ENCODE measurements around the gene SALL2. TPM values are rescaled to one million over a fixed set of nuclear protein-coding genes. Genes with fewer than 3 reads are reported as not detected.

SALL2 gene
- total and polyA plus RNA-seq, 10 of the 15 experiments (the other 5 are each of a cell fraction or from before 2014, with no cell fraction given): 1.6 to 6.2 (median 2.1) TPM

- 81% methylated on average over 2 of the region's 2 CpGs for WGBS (ENCODE audit: insufficient coverage, insufficient replicate concordance, low lambda C conversion rate, missing lambda C conversion rate)
- Histone ChIP-seq H3K79me2 (ENCODE audit: control insufficient read depth, insufficient read depth, low read length) (no peaks in the 10 kb centered on the region), H3K4me2 (ENCODE audit: control insufficient read depth, insufficient read depth) (no peak overlapping the region), H3K9me3 (replicated peaks; ENCODE audit: control insufficient read depth, insufficient read depth, low read length) (no peaks in the 10 kb centered on the region), H3K27me3 (replicated peaks in 1 of 2; ENCODE audit: control insufficient read depth in 2 of 2, insufficient read depth in 2 of 2, low read length in 1 of 2) (no peaks in the 10 kb centered on the region), H3K9ac (ENCODE audit: control insufficient read depth, insufficient read depth, low read length) (no peak overlapping the region), H2AFZ (ENCODE audit: control insufficient read depth, low read depth, low read length) (no peak overlapping the region), H4K20me1 (ENCODE audit: control insufficient read depth, insufficient read depth) (no peaks in the 10 kb centered on the region), H3K4me1 (ENCODE audit: control insufficient read depth, insufficient read depth, low read length) (no peaks in the 10 kb centered on the region), H3K4me3 (no peak overlapping the region), H3K27ac (ENCODE audit: control insufficient read depth, insufficient read depth) (no peak overlapping the region), H3K36me3 (ENCODE audit: control insufficient read depth in 2 of 2, insufficient read depth in 2 of 2, low read length in 1 of 2) (peaks cover 4 to 28% of the 10 kb centered on the region in 2 experiments)
- intact Hi-C loops (cut with micrococcal nuclease; ENCODE audit: unreplicated experiment) (no loop called here), in situ Hi-C loops (cut with MboI) (no loop called here)
- DNase-seq (ENCODE audit: low read depth, low spot score) (no peak), ATAC-seq (no peak), FAIRE-seq (no peak)
- ChIA-PET RAD21 (ENCODE audit: unreplicated experiment) (no interaction called here), SMC1A (ENCODE audit: uncharacterized antibody, unreplicated experiment) (interaction anchor here (0.7 to 2.1 kb wide), 7 partner anchors 16 to 90 kb away, joined by 3 to 6 read pairs (median 4); partner anchors contain the start of gene METTL3), POLR2A (interaction anchor here (1.0 to 1.3 kb wide), 4 partner anchors 14 to 19 kb away, joined by 3 to 4 read pairs (median 4); partner anchors contain the start of genes RAB2B and TOX4), CTCF (interaction anchor here (0.8 to 1.8 kb wide), 5 partner anchors 17 to 427 kb away, joined by 3 to 15 read pairs (median 4); no protein-coding TSS in a partner anchor)
- no TSS peak for BruUV-seq (replicated peaks)
- TF ChIP-seq POU2F2 (IDR thresholded peaks at IDR 0.05; ENCODE audit: borderline replicate concordance, low read depth, low read length): no peak
- no peak for TF ChIP-seq SUPT20H (IDR thresholded peaks at IDR 0.05; ENCODE audit: borderline replicate concordance, control insufficient read depth, low read depth, low read length)
- TF ChIP-seq CHD4 (IDR thresholded peaks at IDR 0.05): no peak
- TF ChIP-seq CBFB (IDR thresholded peaks at IDR 0.05; ENCODE audit: low read depth): no peak
- no peak for TF ChIP-seq SMARCA5 (IDR thresholded peaks at IDR 0.05)
- no peak for TF ChIP-seq FOS (IDR thresholded peaks at IDR 0.05; ENCODE audit: borderline replicate concordance, extremely low read depth, insufficient read length)
- no peak for TF ChIP-seq ZSCAN29 (IDR thresholded peaks at IDR 0.05)
- no peak for TF ChIP-seq EGR1 (IDR thresholded peaks at IDR 0.05; ENCODE audit: borderline replicate concordance in 1 of 2, low read depth in 2 of 2, low read length in 2 of 2)
- no peak for TF ChIP-seq IKZF1 (conservative IDR thresholded peaks at IDR 0.05)
- TF ChIP-seq ATF2 (IDR thresholded peaks at IDR 0.05; ENCODE audit: low read length): no peak
- TF ChIP-seq, protein P1, sequence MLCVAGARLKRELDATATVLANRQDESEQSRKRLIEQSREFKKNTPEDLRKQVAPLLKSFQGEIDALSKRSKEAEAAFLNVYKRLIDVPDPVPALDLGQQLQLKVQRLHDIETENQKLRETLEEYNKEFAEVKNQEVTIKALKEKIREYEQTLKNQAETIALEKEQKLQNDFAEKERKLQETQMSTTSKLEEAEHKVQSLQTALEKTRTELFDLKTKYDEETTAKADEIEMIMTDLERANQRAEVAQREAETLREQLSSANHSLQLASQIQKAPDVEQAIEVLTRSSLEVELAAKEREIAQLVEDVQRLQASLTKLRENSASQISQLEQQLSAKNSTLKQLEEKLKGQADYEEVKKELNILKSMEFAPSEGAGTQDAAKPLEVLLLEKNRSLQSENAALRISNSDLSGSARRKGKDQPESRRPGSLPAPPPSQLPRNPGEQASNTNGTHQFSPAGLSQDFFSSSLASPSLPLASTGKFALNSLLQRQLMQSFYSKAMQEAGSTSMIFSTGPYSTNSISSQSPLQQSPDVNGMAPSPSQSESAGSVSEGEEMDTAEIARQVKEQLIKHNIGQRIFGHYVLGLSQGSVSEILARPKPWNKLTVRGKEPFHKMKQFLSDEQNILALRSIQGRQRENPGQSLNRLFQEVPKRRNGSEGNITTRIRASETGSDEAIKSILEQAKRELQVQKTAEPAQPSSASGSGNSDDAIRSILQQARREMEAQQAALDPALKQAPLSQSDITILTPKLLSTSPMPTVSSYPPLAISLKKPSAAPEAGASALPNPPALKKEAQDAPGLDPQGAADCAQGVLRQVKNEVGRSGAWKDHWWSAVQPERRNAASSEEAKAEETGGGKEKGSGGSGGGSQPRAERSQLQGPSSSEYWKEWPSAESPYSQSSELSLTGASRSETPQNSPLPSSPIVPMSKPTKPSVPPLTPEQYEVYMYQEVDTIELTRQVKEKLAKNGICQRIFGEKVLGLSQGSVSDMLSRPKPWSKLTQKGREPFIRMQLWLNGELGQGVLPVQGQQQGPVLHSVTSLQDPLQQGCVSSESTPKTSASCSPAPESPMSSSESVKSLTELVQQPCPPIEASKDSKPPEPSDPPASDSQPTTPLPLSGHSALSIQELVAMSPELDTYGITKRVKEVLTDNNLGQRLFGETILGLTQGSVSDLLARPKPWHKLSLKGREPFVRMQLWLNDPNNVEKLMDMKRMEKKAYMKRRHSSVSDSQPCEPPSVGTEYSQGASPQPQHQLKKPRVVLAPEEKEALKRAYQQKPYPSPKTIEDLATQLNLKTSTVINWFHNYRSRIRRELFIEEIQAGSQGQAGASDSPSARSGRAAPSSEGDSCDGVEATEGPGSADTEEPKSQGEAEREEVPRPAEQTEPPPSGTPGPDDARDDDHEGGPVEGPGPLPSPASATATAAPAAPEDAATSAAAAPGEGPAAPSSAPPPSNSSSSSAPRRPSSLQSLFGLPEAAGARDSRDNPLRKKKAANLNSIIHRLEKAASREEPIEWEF (IDR thresholded peaks at IDR 0.05; ENCODE audit: insufficient replicate concordance, low read depth, low read length): no peak
- no peak for TF ChIP-seq MTA3 (IDR thresholded peaks at IDR 0.05; ENCODE audit: borderline replicate concordance, low read length)
- TF ChIP-seq, protein P2, sequence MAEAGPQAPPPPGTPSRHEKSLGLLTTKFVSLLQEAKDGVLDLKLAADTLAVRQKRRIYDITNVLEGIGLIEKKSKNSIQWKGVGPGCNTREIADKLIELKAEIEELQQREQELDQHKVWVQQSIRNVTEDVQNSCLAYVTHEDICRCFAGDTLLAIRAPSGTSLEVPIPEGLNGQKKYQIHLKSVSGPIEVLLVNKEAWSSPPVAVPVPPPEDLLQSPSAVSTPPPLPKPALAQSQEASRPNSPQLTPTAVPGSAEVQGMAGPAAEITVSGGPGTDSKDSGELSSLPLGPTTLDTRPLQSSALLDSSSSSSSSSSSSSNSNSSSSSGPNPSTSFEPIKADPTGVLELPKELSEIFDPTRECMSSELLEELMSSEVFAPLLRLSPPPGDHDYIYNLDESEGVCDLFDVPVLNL (IDR thresholded peaks at IDR 0.05; ENCODE audit: low read depth, low read length): no peak
- TF ChIP-seq NFYB (IDR thresholded peaks at IDR 0.05; ENCODE audit: insufficient read depth, low read depth, low read length): no peak
- TF ChIP-seq JUND (IDR thresholded peaks at IDR 0.05; ENCODE audit: low read depth, low read length): no peak
Observed at GRCh38 chr14:21494902-21495762, 31.0 kb downstream of the SALL2 start.

Data from GM12878 (cell line).